Esophagus muscularis mucosa (tissue), 4 donors: Measurements from ENCODE around the gene ME1. TPM values are rescaled to one million over a fixed set of nuclear protein-coding genes. Genes with fewer than 3 reads are reported as not detected.

Source experiments
- DNase-seq: peaks from one replicate; pipeline ENCODE4 v3.0.0-alpha.2; 2017; ENCODE audit errors: extremely low spot score
- H3K27ac ChIP-seq, 4 donors: fragments of 200-600 bp; sonication (generic); replicated peaks in 1 of 4; 1 replicate in 3 of 4; 2 replicates in 1 of 4; pipeline ENCODE4 v1.5.1; 2016 to 2019; ENCODE audit warnings: mild to moderate bottlenecking in 1 of 4
- H3K27me3 ChIP-seq, 4 donors: fragments of 200-600 bp; sonication (generic); one replicate each; pipeline versions ENCODE4 v1.5.1 to v1.6.0; 2016 to 2019
- H3K36me3 ChIP-seq, 4 donors: fragments of 200-600 bp; sonication (generic); one replicate each; pipeline ENCODE4 v1.5.1; 2016 to 2019
- H3K4me1 ChIP-seq, 4 donors: fragments of 200-600 bp; sonication (generic); one replicate each; pipeline ENCODE4 v1.5.1; 2016 to 2019
- H3K4me3 ChIP-seq, 4 donors: fragments of 200-600 bp; sonication (generic); 1 replicate in 2 of 4; 2 replicates in 2 of 4; pipeline ENCODE4 v1.5.1; 2016 to 2019; ENCODE audit warnings: mild to moderate bottlenecking in 4 of 4, moderate library complexity in 1 of 4
- H3K9me3 ChIP-seq, 4 donors: fragments of 200-600 bp; sonication (generic); 1 replicate in 3 of 4; 2 replicates in 1 of 4; pipeline ENCODE4 v1.5.1; 2016 to 2019
- EP300 ChIP-seq: sonication (generic); formaldehyde crosslinking; IDR thresholded peaks from one replicate; pipeline ENCODE4 v1.6.1; 2017; ENCODE audit warnings: antibody characterized with exemption
- POLR2A ChIP-seq: fragments of 450-650 bp; IDR thresholded peaks from one replicate; pipeline ENCODE4 v1.6.1; 2017; ENCODE audit warnings: antibody characterized with exemption, moderate library complexity, mild to moderate bottlenecking, low read depth
- POLR2AphosphoS5 ChIP-seq, 2 donors: sonication (generic); formaldehyde crosslinking; IDR thresholded peaks; one replicate each; pipeline ENCODE4 v1.6.1; 2017; ENCODE audit warnings: antibody characterized with exemption in 2 of 2
- WGBS: methylation state at CpG from one replicate; pipeline ENCODE4 v1.1.5; 2018; 5-methylcytosine and 5-hydroxymethylcytosine counted together
- intact Hi-C: fragments of 100-400 bp; cut with DNase I; formaldehyde crosslinking; loops from one replicate; pipeline ENCODE4 v1.15.1; 2023
- total RNA-seq, 4 donors: library from RNA; depleted of rRNA; stranded (reverse); fragments of >200 nt; gene quantifications; one replicate each; pipeline versions ENCODE4 v1.1.0 to v1.2.1, GENCODE V29; 2016
- TF ChIP-seq, protein P1 (sequence below), 3 experiments: fragments of 200-600 bp in 2 of 3; fragments of 450-650 bp in 1 of 3; sonication (generic) in 2 of 3; IDR thresholded peaks; one replicate each; pipeline ENCODE4 v1.5.1; 2017 to 2019; ENCODE audit warnings: antibody characterized with exemption in 3 of 3, mild to moderate bottlenecking in 2 of 3, moderate library complexity in 1 of 3

The ME1 gene
- total RNA-seq, 4 donors from 2014 or later: 15.6 to 25.7 (median 19.3) TPM

DNA sequence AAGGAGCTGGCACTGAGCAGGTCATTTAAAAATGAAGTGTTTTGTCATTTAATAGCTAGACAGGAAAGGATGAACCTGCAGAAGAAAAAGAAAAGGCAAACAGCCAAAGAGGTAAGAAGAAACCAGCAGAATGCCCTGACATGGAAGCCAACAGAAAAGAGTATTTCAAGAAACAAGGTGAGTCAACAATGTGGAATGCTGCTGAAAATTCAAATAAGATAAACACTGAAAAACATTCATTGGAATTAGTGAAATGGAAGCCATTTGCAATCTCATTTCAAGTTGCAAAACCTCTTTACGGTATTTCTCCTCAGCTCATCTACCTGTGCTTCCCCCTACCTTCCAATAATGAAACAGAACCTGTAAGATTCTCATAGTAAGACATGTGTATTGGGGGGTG is 178.1 kb downstream of the ME1 start:
- TF ChIP-seq POLR2AphosphoS5 (IDR thresholded peaks at IDR 0.05): no peak

DNA sequence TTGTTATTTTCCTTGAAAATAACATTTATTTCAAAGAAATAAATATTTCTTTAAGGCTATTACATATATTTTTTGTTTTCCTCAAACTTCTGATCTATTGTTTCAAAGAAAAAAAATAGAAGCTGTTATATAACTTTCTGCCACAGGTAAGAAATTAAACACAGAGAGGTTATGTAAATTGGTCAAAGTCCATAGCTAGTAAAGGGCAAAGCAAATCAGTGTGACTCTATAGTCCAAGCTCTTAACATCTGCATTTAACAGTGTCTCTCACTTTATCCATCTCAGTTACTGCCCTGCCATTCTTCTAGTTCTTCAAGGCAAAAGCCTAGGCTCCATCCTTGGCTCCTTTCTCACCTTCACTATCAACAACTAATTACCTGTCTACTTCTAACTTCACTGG is 180.6 kb downstream of the ME1 start:
- no peaks in the 10 kb centered on the region for H3K27me3 ChIP-seq
- intact Hi-C loops: no loop called here
- no peak for DNase-seq
- peaks cover 0 to 20% (median 6%) of the 10 kb centered on the region in 4 donors for H3K36me3 ChIP-seq
- no peak overlapping the region for H3K4me3 ChIP-seq
- no peak for TF ChIP-seq EP300
- TF ChIP-seq, protein P1, sequence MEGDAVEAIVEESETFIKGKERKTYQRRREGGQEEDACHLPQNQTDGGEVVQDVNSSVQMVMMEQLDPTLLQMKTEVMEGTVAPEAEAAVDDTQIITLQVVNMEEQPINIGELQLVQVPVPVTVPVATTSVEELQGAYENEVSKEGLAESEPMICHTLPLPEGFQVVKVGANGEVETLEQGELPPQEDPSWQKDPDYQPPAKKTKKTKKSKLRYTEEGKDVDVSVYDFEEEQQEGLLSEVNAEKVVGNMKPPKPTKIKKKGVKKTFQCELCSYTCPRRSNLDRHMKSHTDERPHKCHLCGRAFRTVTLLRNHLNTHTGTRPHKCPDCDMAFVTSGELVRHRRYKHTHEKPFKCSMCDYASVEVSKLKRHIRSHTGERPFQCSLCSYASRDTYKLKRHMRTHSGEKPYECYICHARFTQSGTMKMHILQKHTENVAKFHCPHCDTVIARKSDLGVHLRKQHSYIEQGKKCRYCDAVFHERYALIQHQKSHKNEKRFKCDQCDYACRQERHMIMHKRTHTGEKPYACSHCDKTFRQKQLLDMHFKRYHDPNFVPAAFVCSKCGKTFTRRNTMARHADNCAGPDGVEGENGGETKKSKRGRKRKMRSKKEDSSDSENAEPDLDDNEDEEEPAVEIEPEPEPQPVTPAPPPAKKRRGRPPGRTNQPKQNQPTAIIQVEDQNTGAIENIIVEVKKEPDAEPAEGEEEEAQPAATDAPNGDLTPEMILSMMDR (IDR thresholded peaks at IDR 0.05): no peak
- no peak for TF ChIP-seq POLR2AphosphoS5 (IDR thresholded peaks at IDR 0.05)
- no peak for TF ChIP-seq POLR2A
- peaks cover 0 to 8% (median 0%) of the 10 kb centered on the region in 4 donors for H3K4me1 ChIP-seq
- H3K27ac ChIP-seq: no peak overlapping the region
- no peaks in the 10 kb centered on the region for H3K9me3 ChIP-seq

More for the DNA sequence above, 178.1 kb downstream of the ME1 start:
- no peak overlapping the region for H3K27ac ChIP-seq
- no peaks in the 10 kb centered on the region for H3K27me3 ChIP-seq
- H3K9me3 ChIP-seq: no peaks in the 10 kb centered on the region
- 87% methylated on average over 1 of the region's 1 CpG for WGBS
- intact Hi-C loops: no loop called here
- peaks cover 0 to 8% (median 0%) of the 10 kb centered on the region in 4 donors for H3K4me1 ChIP-seq
- peaks cover 0 to 20% (median 6%) of the 10 kb centered on the region in 4 donors for H3K36me3 ChIP-seq
- DNase-seq: no peak
- H3K4me3 ChIP-seq: no peak overlapping the region

DNA sequence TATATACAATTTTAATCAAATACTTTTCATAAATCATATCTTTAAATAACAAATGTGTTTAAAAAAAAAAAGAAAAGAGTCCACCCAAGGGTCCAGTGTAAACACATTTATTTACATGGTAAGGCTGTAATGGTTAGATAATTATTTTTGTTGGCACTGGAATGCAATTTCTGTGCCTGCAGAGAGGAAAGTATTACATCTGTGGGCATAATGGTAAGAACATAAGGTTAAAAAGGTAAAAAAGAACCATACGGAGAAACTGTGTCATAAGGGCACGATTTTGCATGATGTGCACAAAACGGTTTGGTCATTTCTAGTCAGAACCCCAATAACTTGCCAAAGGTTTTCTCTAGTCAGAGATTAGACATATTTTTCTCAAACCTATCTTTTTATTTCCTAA is 183.4 kb downstream of the ME1 start:
- no peak overlapping the region for H3K4me3 ChIP-seq
- intact Hi-C loops: no loop called here
- no peaks in the 10 kb centered on the region for H3K9me3 ChIP-seq
- peaks cover 0 to 1% (median 0%) of the 10 kb centered on the region in 4 donors for H3K4me1 ChIP-seq
- WGBS: 70% methylated on average over 3 of the region's 3 CpGs
- peaks cover 0 to 18% (median 2%) of the 10 kb centered on the region in 4 donors for H3K36me3 ChIP-seq
- DNase-seq: no peak
- no peaks in the 10 kb centered on the region for H3K27me3 ChIP-seq
- TF ChIP-seq, protein P1 (IDR thresholded peaks at IDR 0.05): no peak
- TF ChIP-seq EP300 (no peak), POLR2AphosphoS5 (IDR thresholded peaks at IDR 0.05) (no peak), POLR2A (no peak)
- no peak overlapping the region for H3K27ac ChIP-seq

DNA sequence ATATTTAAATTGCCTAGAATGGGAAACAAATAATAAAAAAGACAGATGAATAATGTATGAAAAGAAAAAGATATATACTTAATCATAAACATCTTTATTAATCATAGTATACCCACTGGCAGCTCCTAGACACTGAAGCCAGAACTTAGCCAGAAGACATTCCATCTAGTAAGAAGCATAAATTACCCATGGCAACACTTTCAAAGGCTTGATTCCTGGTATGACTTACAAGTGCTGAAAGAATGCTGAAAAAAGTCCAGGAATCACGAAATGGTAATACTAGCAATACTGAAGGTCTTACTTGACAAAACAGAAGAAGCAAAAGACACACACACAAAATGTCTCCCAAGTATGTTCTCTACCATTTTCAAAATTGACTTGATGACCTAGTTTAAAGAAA is 199.7 kb downstream of the ME1 start:
- Histone ChIP-seq H3K27me3 (no peaks in the 10 kb centered on the region), H3K9me3 (no peaks in the 10 kb centered on the region), H3K36me3 (peaks cover 0 to 7% (median 2%) of the 10 kb centered on the region in 4 donors), H3K4me3 (no peak overlapping the region), H3K27ac (no peak overlapping the region), H3K4me1 (no peaks in the 10 kb centered on the region)
- no peak for DNase-seq
- intact Hi-C loops: no loop called here
- TF ChIP-seq EP300 (no peak), POLR2A (no peak)
- TF ChIP-seq, protein P1 (IDR thresholded peaks at IDR 0.05): no peak
- WGBS: 38% methylated on average over 1 of the region's 1 CpG

DNA sequence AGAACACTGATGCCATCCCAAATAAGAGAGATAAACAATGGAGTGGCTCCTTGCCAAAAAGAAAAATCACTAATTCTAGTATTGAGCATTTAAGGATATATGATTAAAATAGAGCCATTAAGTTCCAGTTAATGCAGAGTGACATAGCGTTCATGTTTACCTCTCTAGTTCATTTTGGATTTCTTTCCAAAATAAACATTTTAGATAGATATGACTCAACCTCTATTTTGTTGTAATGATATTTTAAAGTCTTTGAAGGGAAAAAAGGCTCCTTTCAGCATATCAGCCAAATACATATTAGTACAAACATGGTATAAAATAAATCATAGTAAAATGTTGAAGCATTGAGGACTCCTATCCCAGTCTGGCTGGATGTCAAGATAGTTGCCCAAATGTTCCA is 204.3 kb downstream of the ME1 start:
- Histone ChIP-seq H3K27me3 (no peaks in the 10 kb centered on the region), H3K27ac (no peak overlapping the region), H3K4me1 (peaks cover 0 to 5% (median 0%) of the 10 kb centered on the region in 4 donors), H3K36me3 (peaks cover 0 to 7% (median 2%) of the 10 kb centered on the region in 4 donors), H3K9me3 (no peaks in the 10 kb centered on the region), H3K4me3 (no peak overlapping the region)
- DNase-seq: no peak
- WGBS: 50% methylated on average over 1 of the region's 1 CpG
- intact Hi-C loops: no loop called here
- no peak for TF ChIP-seq POLR2AphosphoS5 (IDR thresholded peaks at IDR 0.05)
- TF ChIP-seq POLR2A: no peak
- TF ChIP-seq, protein P1 (IDR thresholded peaks at IDR 0.05): no peak
- no peak for TF ChIP-seq EP300
